Ovary (tissue), 9 donors: ENCODE results near the gene TBC1D19. TPM values are rescaled to one million over a fixed set of nuclear protein-coding genes. Genes with fewer than 3 reads are reported as not detected.

Source experiments
- DNase-seq, 5 donors: peaks; one replicate each; pipeline ENCODE4 v3.0.0-alpha.2; 2019 to 2020
- H3K27ac ChIP-seq, 2 donors: fragments of 200-600 bp; one replicate each; pipeline versions ENCODE4 v1.5.1 to v1.8.0; 2019 to 2022
- H3K27me3 ChIP-seq: fragments of 200-600 bp; one replicate; pipeline ENCODE4 v1.8.0; 2022
- H3K36me3 ChIP-seq: fragments of 200-600 bp; sonication (generic); one replicate; pipeline ENCODE4 v1.5.1; 2019
- H3K4me1 ChIP-seq: one replicate; pipeline ENCODE4 v1.8.1; 2013; ENCODE audit warnings: mild to moderate bottlenecking, moderate library complexity; ENCODE audit not compliant: insufficient read depth
- H3K4me3 ChIP-seq: fragments of 200-600 bp; sonication (generic); one replicate; pipeline ENCODE4 v1.5.1; 2017
- H3K9me3 ChIP-seq, 2 donors: fragments of 200-600 bp in 1 of 2; sonication (generic) in 1 of 2; one replicate each; pipeline versions ENCODE4 v1.5.1 to v1.8.1; 2013 to 2019; ENCODE audit warnings: mild to moderate bottlenecking in 1 of 2, moderate library complexity in 1 of 2
- CTCF ChIP-seq, 3 donors: fragments of 450-650 bp in 2 of 3; fragments of 200-600 bp in 1 of 3; IDR thresholded peaks; one replicate each; pipeline versions ENCODE4 v1.5.1 to v1.8.0; 2016 to 2022; ENCODE audit warnings: antibody characterized with exemption in 3 of 3, mild to moderate bottlenecking in 1 of 3
- EP300 ChIP-seq: sonication (generic); formaldehyde crosslinking; IDR thresholded peaks from one replicate; pipeline ENCODE4 v1.6.1; 2017; ENCODE audit warnings: antibody characterized with exemption
- POLR2A ChIP-seq: fragments of 450-650 bp; IDR thresholded peaks from one replicate; pipeline ENCODE4 v1.6.1; 2017; ENCODE audit warnings: antibody characterized with exemption, mild to moderate bottlenecking, moderate library complexity
- WGBS, 3 donors: extraction: QIAGEN DNeasy Blood & Tissue Kit in 1 of 3; methylation state at CpG; one replicate each; pipeline versions ENCODE4 v1.1.5 to v1.1.7; 2013 to 2017; 5-methylcytosine and 5-hydroxymethylcytosine counted together
- intact Hi-C, 4 donors: fragments of 100-400 bp; cut with DNase I; formaldehyde crosslinking; loops; one replicate each; pipeline versions ENCODE4 v1.11.0 to v1.15.1; 2022 to 2023
- polyA plus RNA-seq, 2 donors: library from polyadenylated mRNA; stranded (reverse); fragments of 200-250 nt in 1 of 2; fragments of 350-450 nt in 1 of 2; fragmentation: Illumina TruSeq in 1 of 2; extraction: RNeasy Lipid Tissue Mini Kit (QIAGEN cat#74804) in 1 of 2; gene quantifications; one replicate each; pipeline ENCODE4 v1.2.3, GENCODE V29; 2013 to 2014
- total RNA-seq, 7 donors: library from RNA; depleted of rRNA in 2 of 7; stranded (reverse); fragments of >200 nt in 2 of 7; fragmentation: NEBNext Ultra II Directional in 3 of 7; extraction: Animal tissue kit (Norgen Biotek cat#: 25700) in 3 of 7; gene quantifications; one replicate each; pipeline versions ENCODE4 v1.1.0 to v1.2.4, GENCODE V29; 2016 to 2023
- donor health status: DM: no; HTN: no; CAD: no; lungs with moderate emphysema.
- donor health status: DM: no; HTN: no; CAD: no.
- donor health status: Bipolar disorder and iron deficiency.
- donor health status: DM: yes; HTN: yes; CAD: no.
- donor health status: DM: no; HTN: no; CAD: no.
- donor health status: DM: yes; HTN: yes; CAD: no.

TBC1D19 gene
- total and polyA plus RNA-seq, 9 donors, result 6.0 to 25.2 (median 14.8) TPM

GRCh38 chr4:26601204-26601603 is 17.3 kb downstream of the TBC1D19 start:
- 96 to 100% (median 96%) methylated on average over 1 of the region's 1 CpG for WGBS, 3 donors
- Histone ChIP-seq H3K36me3 (no peaks in the 10 kb centered on the region), H3K27me3 (no peaks in the 10 kb centered on the region), H3K27ac (no peak overlapping the region), H3K4me1 (no peaks in the 10 kb centered on the region), H3K9me3 (no peaks in the 10 kb centered on the region), H3K4me3 (no peak overlapping the region)
- intact Hi-C loops, result no loop called here
- DNase-seq, result no peak
- TF ChIP-seq CTCF (IDR thresholded peaks at IDR 0.05) (no peak), EP300 (no peak), POLR2A (no peak)

- peaks cover 1% of the 10 kb centered on the region for H3K4me1 ChIP-seq
- H3K27me3 ChIP-seq, result no peaks in the 10 kb centered on the region
- H3K36me3 ChIP-seq, result no peaks in the 10 kb centered on the region
- intact Hi-C loops, result no loop called here
- no peaks in the 10 kb centered on the region for H3K9me3 ChIP-seq
- no peak for DNase-seq
- 48 to 53% (median 53%) methylated on average over 2 of the region's 2 CpGs for WGBS, 3 donors
- TF ChIP-seq EP300, result no peak
- no peak for TF ChIP-seq CTCF (IDR thresholded peaks at IDR 0.05)
- TF ChIP-seq POLR2A, result no peak
- H3K4me3 ChIP-seq, result no peak overlapping the region
- no peak overlapping the region for H3K27ac ChIP-seq
Measured at GRCh38 chr4:26607776-26608175, 23.9 kb downstream of the TBC1D19 start.

GRCh38 chr4:26609391-26609790 is 25.5 kb downstream of the TBC1D19 start:
- no peak for TF ChIP-seq EP300
- TF ChIP-seq CTCF (IDR thresholded peaks at IDR 0.05), result no peak
- no peak for TF ChIP-seq POLR2A
- Histone ChIP-seq H3K4me1 (peaks cover 1% of the 10 kb centered on the region), H3K36me3 (no peaks in the 10 kb centered on the region), H3K9me3 (no peaks in the 10 kb centered on the region), H3K4me3 (no peak overlapping the region), H3K27ac (no peak overlapping the region), H3K27me3 (no peaks in the 10 kb centered on the region)
- no peak for DNase-seq
- intact Hi-C loops, result no loop called here

- no peak for TF ChIP-seq EP300
- TF ChIP-seq CTCF (IDR thresholded peaks at IDR 0.05), result no peak
- TF ChIP-seq POLR2A, result no peak
- H3K36me3 ChIP-seq, result no peaks in the 10 kb centered on the region
- 98 to 99% (median 98%) methylated on average over 2 of the region's 2 CpGs for WGBS, 3 donors
- H3K9me3 ChIP-seq, result no peaks in the 10 kb centered on the region
- DNase-seq, result no peak
- H3K27me3 ChIP-seq, result no peaks in the 10 kb centered on the region
- peaks cover 1% of the 10 kb centered on the region for H3K4me1 ChIP-seq
- H3K27ac ChIP-seq, result no peak overlapping the region
- H3K4me3 ChIP-seq, result no peak overlapping the region
- intact Hi-C loops, result loop anchor here in 1 of 4 donors (5.0 kb wide), 1 partner anchor 1952 kb away; no protein-coding TSS in a partner anchor
Measured at GRCh38 chr4:26609868-26610267, 26.0 kb downstream of the TBC1D19 start.
